ENCODE results near the gene SAMD4B. TPM values are rescaled to one million over a fixed set of nuclear protein-coding genes. Genes with fewer than 3 reads are reported as not detected.

Gene SAMD4B, protein sequence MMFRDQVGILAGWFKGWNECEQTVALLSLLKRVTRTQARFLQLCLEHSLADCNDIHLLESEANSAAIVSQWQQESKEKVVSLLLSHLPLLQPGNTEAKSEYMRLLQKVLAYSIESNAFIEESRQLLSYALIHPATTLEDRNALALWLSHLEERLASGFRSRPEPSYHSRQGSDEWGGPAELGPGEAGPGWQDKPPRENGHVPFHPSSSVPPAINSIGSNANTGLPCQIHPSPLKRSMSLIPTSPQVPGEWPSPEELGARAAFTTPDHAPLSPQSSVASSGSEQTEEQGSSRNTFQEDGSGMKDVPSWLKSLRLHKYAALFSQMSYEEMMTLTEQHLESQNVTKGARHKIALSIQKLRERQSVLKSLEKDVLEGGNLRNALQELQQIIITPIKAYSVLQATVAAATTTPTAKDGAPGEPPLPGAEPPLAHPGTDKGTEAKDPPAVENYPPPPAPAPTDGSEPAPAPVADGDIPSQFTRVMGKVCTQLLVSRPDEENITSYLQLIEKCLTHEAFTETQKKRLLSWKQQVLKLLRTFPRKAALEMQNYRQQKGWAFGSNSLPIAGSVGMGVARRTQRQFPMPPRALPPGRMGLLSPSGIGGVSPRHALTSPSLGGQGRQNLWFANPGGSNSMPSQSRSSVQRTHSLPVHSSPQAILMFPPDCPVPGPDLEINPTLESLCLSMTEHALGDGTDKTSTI
- 10 to 100 TPM; 77.6 to 91.1 TPM for total RNA-seq
- 100 to 1,000 TPM in 1 of 2 donors, 10 to 100 TPM in 1; 82.5 to 103 TPM for polyA plus RNA-seq
- long read RNA-seq, donor 1, transcript SAMD4B-211 (1 exons, 2,690 nt) = minor isoform, 11 of 46 reads
- long read RNA-seq, donor 1, transcript SAMD4B-204 (1 exons, 578 nt) = major isoform, 29 of 46 reads
- long read RNA-seq, donor 1, partial matches to known transcripts = 0 of 46 reads
- long read RNA-seq, donor 1, other reads (novel, unspliced or antisense) = 0 of 46 reads
- long read RNA-seq, donor 2, transcript SAMD4B-204 (1 exons, 578 nt) = major isoform, 9 of 21 reads
- long read RNA-seq, donor 2, partial matches to known transcripts = 6 of 21 reads
- long read RNA-seq, donor 2, other reads (novel, unspliced or antisense) = 0 of 21 reads
- long read RNA-seq, donor 3, transcript SAMD4B-211 (1 exons, 2,690 nt) = minor isoform, 7 of 63 reads
- long read RNA-seq, donor 3, transcript SAMD4B-204 (1 exons, 578 nt) = major isoform, 15 of 63 reads
- long read RNA-seq, donor 3, partial matches to known transcripts = 32 of 63 reads
- long read RNA-seq, donor 3, other reads (novel, unspliced or antisense) = 5 of 63 reads
- long read RNA-seq, donor 4, transcript SAMD4B-204 (1 exons, 578 nt) = major isoform, 12 of 19 reads
- long read RNA-seq, donor 4, transcript SAMD4B-211 (1 exons, 2,690 nt) = minor isoform, 5 of 19 reads
- long read RNA-seq, donor 4, partial matches to known transcripts = 0 of 19 reads
- long read RNA-seq, donor 4, other reads (novel, unspliced or antisense) = 0 of 19 reads
- long read RNA-seq, donor 5, transcript SAMD4B-204 (1 exons, 578 nt) = major isoform, 34 of 6,363 reads
- long read RNA-seq, donor 5, transcript SAMD4B-211 (1 exons, 2,690 nt) = minor isoform, 17 of 6,363 reads
- long read RNA-seq, donor 5, partial matches to known transcripts = 5,893 of 6,363 reads
- long read RNA-seq, donor 5, other reads (novel, unspliced or antisense) = 413 of 6,363 reads

DNA sequence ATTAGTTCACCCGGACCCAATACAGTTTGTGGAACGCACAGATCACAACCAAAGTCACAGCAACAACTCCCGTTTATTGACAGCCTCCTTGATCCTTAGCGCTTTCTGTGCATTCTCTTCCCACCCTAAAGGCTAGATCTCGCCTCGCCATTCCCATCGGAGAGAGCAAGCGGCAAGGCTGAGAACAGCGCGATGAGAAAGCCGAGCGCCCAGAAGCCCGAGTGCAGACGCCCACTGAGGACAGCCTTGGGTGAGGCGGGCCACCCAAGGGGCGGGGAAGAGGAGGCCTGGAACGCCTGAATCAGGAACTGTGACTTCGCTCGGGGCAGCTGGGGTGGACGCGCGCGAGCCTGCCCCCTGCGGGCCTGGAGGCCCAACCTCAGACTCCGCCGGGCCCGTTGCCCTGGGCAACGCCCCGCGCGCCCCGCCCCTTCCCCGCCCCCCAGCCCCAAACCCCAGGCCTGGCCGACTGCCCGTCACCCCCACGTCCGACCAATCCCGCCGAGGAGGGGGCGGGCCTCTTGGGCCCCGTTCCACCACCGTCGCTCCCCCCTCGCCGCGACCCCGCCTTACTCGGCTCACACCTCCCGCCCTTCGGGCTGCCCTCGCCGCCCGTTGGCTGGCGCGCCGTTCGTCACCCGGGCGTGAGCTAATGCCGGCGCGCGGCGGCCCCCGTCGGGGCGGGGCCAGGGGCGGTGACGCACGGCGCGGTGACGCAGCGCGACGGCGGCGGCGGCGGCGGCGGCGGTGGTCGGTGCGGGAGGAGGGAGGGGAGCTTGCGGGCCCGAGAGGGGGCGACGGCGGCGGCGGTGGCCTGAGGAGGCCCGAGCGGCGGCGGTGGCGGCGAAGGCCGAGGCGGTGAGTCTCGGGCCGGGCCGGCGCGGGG lies at the start of gene SAMD4B:
Gene SAMD4B (plus strand): TSS at position 703 of the 886 bp plus-strand sequence. CDS start 14,473 bp downstream, outside the sequence.
- WGBS, 2 donors = 0 to 1% methylated on average over 41 to 105 of the region's 105 CpGs
- Histone ChIP-seq H3K9me3 (ENCODE audit: control insufficient read depth in 4 of 4, insufficient read depth in 3 of 4, low read length in 3 of 4) (no peaks in the 10 kb centered on the region), H3K4me1 (ENCODE audit: control insufficient read depth in 5 of 5, insufficient read depth in 5 of 5, low read length in 5 of 5) (peaks cover 10 to 32% (median 15%) of the 10 kb centered on the region in 5 donors), H3K4me3 (peak within 1 kb of the TSS; percentile 81), H3K27me3 (ENCODE audit: control insufficient read depth in 3 of 3, insufficient read depth in 3 of 3, low read length in 2 of 3) (no peaks in the 10 kb centered on the region), H3K36me3 (ENCODE audit: control insufficient read depth in 4 of 4, insufficient read depth in 4 of 4, low read length in 4 of 4) (peaks cover 0 to 6% (median 1%) of the 10 kb centered on the region in 4 donors), H3K27ac (ENCODE audit: low read depth in 1 of 2, low read length in 1 of 2) (peak within 1 kb of the TSS; percentile 78 to 88), H3K9ac (ENCODE audit: insufficient read depth in 1 of 2, low read length in 2 of 2) (peak within 1 kb of the TSS; percentile 83 to 95)
- ATAC-seq (ENCODE audit: insufficient read depth, low FRiP score) = peak; percentile 96
- TF ChIP-seq, protein P1, sequence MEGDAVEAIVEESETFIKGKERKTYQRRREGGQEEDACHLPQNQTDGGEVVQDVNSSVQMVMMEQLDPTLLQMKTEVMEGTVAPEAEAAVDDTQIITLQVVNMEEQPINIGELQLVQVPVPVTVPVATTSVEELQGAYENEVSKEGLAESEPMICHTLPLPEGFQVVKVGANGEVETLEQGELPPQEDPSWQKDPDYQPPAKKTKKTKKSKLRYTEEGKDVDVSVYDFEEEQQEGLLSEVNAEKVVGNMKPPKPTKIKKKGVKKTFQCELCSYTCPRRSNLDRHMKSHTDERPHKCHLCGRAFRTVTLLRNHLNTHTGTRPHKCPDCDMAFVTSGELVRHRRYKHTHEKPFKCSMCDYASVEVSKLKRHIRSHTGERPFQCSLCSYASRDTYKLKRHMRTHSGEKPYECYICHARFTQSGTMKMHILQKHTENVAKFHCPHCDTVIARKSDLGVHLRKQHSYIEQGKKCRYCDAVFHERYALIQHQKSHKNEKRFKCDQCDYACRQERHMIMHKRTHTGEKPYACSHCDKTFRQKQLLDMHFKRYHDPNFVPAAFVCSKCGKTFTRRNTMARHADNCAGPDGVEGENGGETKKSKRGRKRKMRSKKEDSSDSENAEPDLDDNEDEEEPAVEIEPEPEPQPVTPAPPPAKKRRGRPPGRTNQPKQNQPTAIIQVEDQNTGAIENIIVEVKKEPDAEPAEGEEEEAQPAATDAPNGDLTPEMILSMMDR (IDR thresholded peaks at IDR 0.05; ENCODE audit: control extremely low read depth, extremely low read depth) = peak; percentile 66
- peak; percentile 98 to 100 (median 100) for DNase-seq

DNA sequence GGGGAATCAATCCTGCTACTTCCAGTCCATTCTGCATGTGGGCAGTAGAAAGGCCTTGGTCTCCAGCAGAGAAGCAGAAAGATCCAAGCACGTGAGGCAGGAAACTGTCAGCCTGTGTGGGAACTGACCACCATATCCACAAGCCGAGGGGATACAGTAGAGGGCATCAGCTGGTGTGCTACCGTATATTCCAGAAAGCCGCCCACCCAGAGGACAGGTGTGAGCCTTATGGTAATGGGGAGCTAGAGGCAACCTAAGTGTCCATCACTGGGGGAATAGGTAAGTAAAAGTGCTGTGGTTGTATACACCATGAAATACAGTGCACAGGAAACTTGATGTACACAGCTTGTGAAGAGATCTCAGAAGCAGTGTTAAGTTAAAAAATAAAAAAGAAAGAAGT lies 48.8 kb upstream of the SAMD4B start:
- DNase-seq (no peak), ATAC-seq (ENCODE audit: insufficient read depth, low FRiP score) (no peak)
- Histone ChIP-seq H3K4me3 (no peak overlapping the region), H3K4me1 (ENCODE audit: control insufficient read depth in 5 of 5, insufficient read depth in 5 of 5, low read length in 5 of 5) (no peaks in the 10 kb centered on the region), H3K36me3 (ENCODE audit: control insufficient read depth in 4 of 4, insufficient read depth in 4 of 4, low read length in 4 of 4) (no peaks in the 10 kb centered on the region), H3K9ac (ENCODE audit: insufficient read depth in 1 of 2, low read length in 2 of 2) (no peak overlapping the region), H3K27ac (ENCODE audit: low read depth in 1 of 2, low read length in 1 of 2) (no peak overlapping the region), H3K9me3 (ENCODE audit: control insufficient read depth in 4 of 4, insufficient read depth in 3 of 4, low read length in 3 of 4) (peaks cover 0 to 1% (median 0%) of the 10 kb centered on the region in 4 donors), H3K27me3 (ENCODE audit: control insufficient read depth in 3 of 3, insufficient read depth in 3 of 3, low read length in 2 of 3) (peaks cover 0 to 3% (median 2%) of the 10 kb centered on the region in 3 donors)
- TF ChIP-seq, protein P1 (IDR thresholded peaks at IDR 0.05; ENCODE audit: control extremely low read depth, extremely low read depth) = no peak
- 72 to 83% methylated on average over 4 of the region's 4 CpGs for WGBS, 2 donors
